HepG2 (cell line): ENCODE measurements around the gene PPY. TPM values are rescaled to one million over a fixed set of nuclear protein-coding genes. Genes with fewer than 3 reads are reported as not detected.

Experiments used
- CREB3 ChIP-seq: sonication (generic); formaldehyde crosslinking; IDR thresholded peaks from 2 replicates; pipeline ENCODE4 v1.5.0; 2020; ENCODE audit warnings: missing genetic modification reagents
- FOXP1 ChIP-seq, 2 experiments: fragments of 450-650 bp in 1 of 2; IDR thresholded peaks; 2 replicates each; pipeline ENCODE4 v1.6.1; 2017 to 2018; ENCODE audit warnings: antibody characterized with exemption in 1 of 2
- FOXP4 ChIP-seq: sonication (generic); formaldehyde crosslinking; IDR thresholded peaks from 2 replicates; pipeline ENCODE4 v1.4.0; 2020; ENCODE audit warnings: missing genetic modification reagents
- HNRNPUL1 ChIP-seq: fragments of 200-400 bp; formaldehyde crosslinking; IDR thresholded peaks from 2 replicates; pipeline ENCODE4 v1.6.1; 2017; ENCODE audit warnings: low read depth, mild to moderate bottlenecking, low read length, moderate library complexity
- MBNL3 ChIP-seq: fragments of 250-450 bp; sonication (Bioruptor Pico); conservative IDR thresholded peaks from 2 replicates; pipeline ENCODE4 v1.8.0; 2022; ENCODE audit warnings: mild to moderate bottlenecking, inconsistent platforms
- NFATC3 ChIP-seq: sonication (generic); formaldehyde crosslinking; IDR thresholded peaks from 2 replicates; pipeline ENCODE4 v1.5.1; 2020; ENCODE audit warnings: mild to moderate bottlenecking, missing genetic modification reagents
- PAXIP1 ChIP-seq: sonication (generic); formaldehyde crosslinking; conservative IDR thresholded peaks from 2 replicates; pipeline ENCODE4 v1.4.0; 2020; ENCODE audit warnings: mild to moderate bottlenecking, missing genetic modification reagents, moderate library complexity
- RARA ChIP-seq: IDR thresholded peaks from 2 replicates; pipeline ENCODE4 v1.6.1; 2016; ENCODE audit warnings: missing genetic modification reagents, missing compliant biosample characterization
- RARG ChIP-seq: sonication (generic); formaldehyde crosslinking; IDR thresholded peaks from 2 replicates; pipeline ENCODE4 v1.4.0; 2020; ENCODE audit warnings: low read depth, mild to moderate bottlenecking, missing genetic modification reagents
- RFXANK ChIP-seq: IDR thresholded peaks from 2 replicates; pipeline ENCODE4 v1.6.1; 2016
- SALL1 ChIP-seq: sonication (generic); formaldehyde crosslinking; IDR thresholded peaks from 2 replicates; pipeline ENCODE4 v1.8.0; 2022; ENCODE audit warnings: mild to moderate bottlenecking, missing genetic modification reagents
- SIN3B ChIP-seq: fragments of 150-350 bp; IDR thresholded peaks from 2 replicates; pipeline ENCODE4 v1.6.1; 2014; ENCODE audit warnings: low read length
- SMARCC2 ChIP-seq: fragments of 450-650 bp; IDR thresholded peaks from 2 replicates; pipeline ENCODE4 v1.6.1; 2017; ENCODE audit warnings: antibody characterized with exemption, mild to moderate bottlenecking
- TBX2 ChIP-seq: sonication (generic); formaldehyde crosslinking; IDR thresholded peaks from 2 replicates; pipeline ENCODE4 v1.5.0; 2020; ENCODE audit warnings: missing genetic modification reagents, mild to moderate bottlenecking, borderline replicate concordance
- TCF7 ChIP-seq: sonication (generic); IDR thresholded peaks from 2 replicates; pipeline ENCODE4 v1.6.1; 2016; ENCODE audit warnings: antibody characterized with exemption, low read depth
- ZBTB34 ChIP-seq: sonication (generic); formaldehyde crosslinking; IDR thresholded peaks from 2 replicates; pipeline ENCODE4 v1.8.0; 2022; ENCODE audit warnings: mild to moderate bottlenecking, missing genetic modification reagents
- ZNF12 ChIP-seq: sonication (generic); formaldehyde crosslinking; IDR thresholded peaks from 2 replicates; pipeline ENCODE4 v1.5.0; 2020; ENCODE audit warnings: missing genetic modification reagents
- ZNF354B ChIP-seq: sonication (generic); formaldehyde crosslinking; IDR thresholded peaks from 2 replicates; pipeline ENCODE4 v1.8.0; 2022; ENCODE audit warnings: mild to moderate bottlenecking, missing genetic modification reagents
- ZNF432 ChIP-seq: sonication (generic); formaldehyde crosslinking; IDR thresholded peaks from 2 replicates; pipeline ENCODE4 v1.5.0; 2020; ENCODE audit warnings: missing genetic modification reagents, mild to moderate bottlenecking, borderline replicate concordance
- ZNF547 ChIP-seq: sonication (generic); formaldehyde crosslinking; IDR thresholded peaks from 2 replicates; pipeline ENCODE4 v1.5.1; 2020; ENCODE audit warnings: mild to moderate bottlenecking, missing genetic modification reagents
- ZNF564 ChIP-seq: sonication (generic); formaldehyde crosslinking; IDR thresholded peaks from 2 replicates; pipeline ENCODE4 v1.8.1; 2023; ENCODE audit warnings: mild to moderate bottlenecking, missing genetic modification reagents
- ZNF792 ChIP-seq: IDR thresholded peaks from 2 replicates; pipeline ENCODE4 v1.6.1; 2016
- ZNF816 ChIP-seq: sonication (generic); formaldehyde crosslinking; IDR thresholded peaks from 2 replicates; pipeline ENCODE4 v1.8.0; 2022; ENCODE audit warnings: missing genetic modification reagents, mild to moderate bottlenecking, borderline replicate concordance
- ZNF850 ChIP-seq: sonication (generic); formaldehyde crosslinking; conservative IDR thresholded peaks from 2 replicates; pipeline ENCODE4 v1.9.0; 2021; ENCODE audit warnings: mild to moderate bottlenecking, missing genetic modification reagents
- polyA plus RNA-seq, 8 experiments: library from polyadenylated mRNA; depleted of rRNA in 3 of 8; stranded (reverse) in 7 of 8; unstranded in 1 of 8; fragments of >200 nt; fragmentation: Illumina TruSeq in 4 of 8; extraction: Trizol in 4 of 8; gene quantifications; 2 replicates each; pipeline versions ENCODE4 v1.2.1 to v1.2.3, GENCODE V29; 2011 to 2016; ENCODE audit warnings: low read depth in 4 of 8, missing spikeins in 1 of 8, mixed read lengths in 1 of 8; ENCODE audit not compliant: insufficient read depth in 1 of 8
- total RNA-seq, 5 experiments: library from RNA; depleted of rRNA; stranded (reverse); fragments of >200 nt; fragmentation: Illumina TruSeq; extraction: Trizol; gene quantifications; 2 replicates each; pipeline ENCODE4 v1.2.3, GENCODE V29; 2016; ENCODE audit warnings: low read depth in 1 of 5

PPY gene
- total and polyA plus RNA-seq, 2 of the 13 experiments (the other 11 are each of a cell fraction or from before 2014, with no cell fraction given): not detected

GRCh38 chr17:43976963-43977837 lies 34.9 kb upstream of the PPY start (continued):
- TF ChIP-seq ZBTB34 (CRISPR knock-in tag): no peak
- TF ChIP-seq MBNL3 (CRISPR knock-in tag): no peak
- no peak for TF ChIP-seq ZNF354B (CRISPR knock-in tag)
- no peak for TF ChIP-seq ZNF432 (CRISPR knock-in tag)
- no peak for TF ChIP-seq ZNF850 (CRISPR knock-in tag)
- TF ChIP-seq SALL1 (CRISPR knock-in tag): peak; percentile 87
- TF ChIP-seq TBX2: peak; percentile 20; the same call in 1 of the 2 replicates
- TF ChIP-seq TCF7: no peak
- TF ChIP-seq PAXIP1 (CRISPR knock-in tag): peak; percentile 65
- TF ChIP-seq ZNF792: no peak
- TF ChIP-seq ZNF547: no peak
- TF ChIP-seq ZNF564: no peak
- no peak for TF ChIP-seq RARG (CRISPR knock-in tag)
- no peak for TF ChIP-seq NFATC3 (CRISPR knock-in tag)
- peak; percentile 30 for TF ChIP-seq RARA (CRISPR knock-in tag)
- no peak for TF ChIP-seq ZNF816 (CRISPR knock-in tag)
- TF ChIP-seq CREB3 (CRISPR knock-in tag): no peak
- TF ChIP-seq SMARCC2: no peak
- no peak for TF ChIP-seq FOXP1 (IDR thresholded peaks at IDR 0.05)
- peak; percentile 37; the same call in 1 of the 2 replicates for TF ChIP-seq FOXP1 (CRISPR knock-in tag; IDR thresholded peaks at IDR 0.05)
- peak; percentile 59 for TF ChIP-seq FOXP4 (CRISPR knock-in tag)
- no peak for TF ChIP-seq HNRNPUL1
- no peak for TF ChIP-seq SIN3B
- no peak for TF ChIP-seq ZNF12 (CRISPR knock-in tag)
- TF ChIP-seq RFXANK: no peak
